GM21717 (cell line): ENCODE data around the gene DHRS11.

Experiments used
- ATAC-seq: cut with Tn5 transposase; IDR thresholded peaks from one replicate; pipeline ENCODE4 v1.9.1; 2021; ENCODE audit warnings: mild to moderate bottlenecking, moderate library complexity; ENCODE audit not compliant: unreplicated experiment

DHRS11 gene

GRCh38 chr17:36647636-36648035, 56.0 kb downstream of the DHRS11 start:
- ATAC-seq, result no peak

GRCh38 chr17:36650096-36650775, 58.6 kb downstream of the DHRS11 start:
- ATAC-seq, result no peak
